A549 (cell line): ENCODE data around the gene RERE.

Experiments used
- CEBPB ChIP-seq, 2 experiments: fragments of >200 bp in 1 of 2; sonication (Bioruptor Twin) in 1 of 2; formaldehyde crosslinking in 1 of 2; IDR thresholded peaks; 2 replicates each; pipeline ENCODE4 v1.6.1; 2012 to 2016
- CTCF ChIP-seq: fragments of >200 bp; sonication (Bioruptor Twin); formaldehyde crosslinking; IDR thresholded peaks from 3 replicates; pipeline ENCODE4 v1.5.1; 2016
- E2F6 ChIP-seq: IDR thresholded peaks from 2 replicates; pipeline ENCODE4 v1.6.1; 2012; ENCODE audit warnings: low read depth, borderline replicate concordance
- EP300 ChIP-seq, 2 experiments: fragments of >200 bp; sonication (Bioruptor Twin); formaldehyde crosslinking; IDR thresholded peaks; 2 replicates in 1 of 2; 3 replicates in 1 of 2; pipeline ENCODE4 v1.6.1; 2016 to 2017
- HOXA7 ChIP-seq: fragments of 250-450 bp; sonication (Bioruptor Pico); IDR thresholded peaks from 2 replicates; pipeline ENCODE4 v1.5.0; 2020; ENCODE audit warnings: mild to moderate bottlenecking, moderate library complexity
- MAX ChIP-seq: IDR thresholded peaks from 2 replicates; pipeline ENCODE4 v1.6.1; 2012
- NFE2L2 ChIP-seq: fragments of 150-350 bp; conservative IDR thresholded peaks from 2 replicates; pipeline ENCODE4 v1.6.1; 2014; ENCODE audit warnings: low read length
- PBX3 ChIP-seq: IDR thresholded peaks from 2 replicates; pipeline ENCODE4 v1.6.1; 2012
- PHF8 ChIP-seq: fragments of 200-600 bp; sonication (generic); IDR thresholded peaks from 2 replicates; pipeline ENCODE4 v1.6.1; 2016; ENCODE audit warnings: low read depth, mild to moderate bottlenecking, antibody characterized with exemption, moderate library complexity, borderline replicate concordance
- POLR2A ChIP-seq: IDR thresholded peaks from 2 replicates; pipeline ENCODE4 v1.6.1; 2012; ENCODE audit warnings: mild to moderate bottlenecking, low read length
- REST ChIP-seq: fragments of 200-600 bp; sonication (generic); IDR thresholded peaks from 2 replicates; pipeline ENCODE4 v1.6.1; 2016; ENCODE audit warnings: antibody characterized with exemption, mild to moderate bottlenecking, moderate library complexity
- SREBF2 ChIP-seq: fragments of 450-650 bp; IDR thresholded peaks from 2 replicates; pipeline ENCODE4 v1.6.1; 2014; ENCODE audit warnings: mild to moderate bottlenecking, moderate library complexity

- TF ChIP-seq CTCF, result no peak
- no peak for TF ChIP-seq PBX3
- no peak for TF ChIP-seq REST
- TF ChIP-seq POLR2A, result no peak
- no peak for TF ChIP-seq EP300 (IDR thresholded peaks at IDR 0.05)
- TF ChIP-seq MAX, result no peak
- no peak for TF ChIP-seq E2F6
- no peak for TF ChIP-seq HOXA7 (CRISPR knock-in tag)
- no peak for TF ChIP-seq CEBPB (IDR thresholded peaks at IDR 0.05)
- no peak for TF ChIP-seq NFE2L2
- TF ChIP-seq SREBF2, result no peak
- no peak for TF ChIP-seq PHF8
These were observed 166.1 kb downstream of the RERE start for GRCh38 chr1:8651236-8651890.
